OCI-LY3 (cell line): Measurements from ENCODE around the gene FLT1.

Experiments
- H2AFZ ChIP-seq: fragments of 200-600, 300-600 bp; shearing (Covaris generic); 2 replicates; pipeline ENCODE4 v1.6.0; 2014; ENCODE audit warnings: antibody characterized with exemption, low read depth, low read length
- H3K27ac ChIP-seq: fragments of 200-600, 300-600 bp; sonication (generic); 2 replicates; pipeline ENCODE4 v1.5.1; 2014; ENCODE audit warnings: mild to moderate bottlenecking, low read length, moderate library complexity, mixed read lengths
- H3K27me3 ChIP-seq: fragments of 200-600, 300-600 bp; sonication (generic); 2 replicates; pipeline ENCODE4 v1.6.1; 2014; ENCODE audit warnings: low read depth, low read length, mixed read lengths
- H3K36me3 ChIP-seq: fragments of 200-600, 300-600 bp; sonication (generic); replicated peaks from 2 replicates; pipeline ENCODE3; 2014; ENCODE audit warnings: low read depth, low read length, mixed read lengths
- H3K4me1 ChIP-seq: fragments of 300-600, 200-600 bp; sonication (generic); 2 replicates; pipeline ENCODE4 v1.6.1; 2014; ENCODE audit warnings: low read length, mixed read lengths
- H3K4me2 ChIP-seq: fragments of 200-600, 300-600 bp; sonication (generic); 2 replicates; pipeline ENCODE4 v1.6.1; 2014; ENCODE audit warnings: low read length, mixed read lengths
- H3K4me3 ChIP-seq: fragments of 300-600, 200-600 bp; sonication (generic); 2 replicates; pipeline ENCODE4 v1.5.1; 2014; ENCODE audit warnings: antibody characterized with exemption, mild to moderate bottlenecking, low read length, moderate library complexity
- H3K79me2 ChIP-seq: fragments of 300-600, 200-600 bp; shearing (Covaris generic); 2 replicates; pipeline ENCODE4 v1.6.1; 2014; ENCODE audit warnings: mild to moderate bottlenecking, low read length, mixed read lengths
- H3K9ac ChIP-seq: fragments of 300-600, 200-600 bp; shearing (Covaris generic); 2 replicates; pipeline ENCODE4 v1.6.0; 2014; ENCODE audit warnings: mild to moderate bottlenecking, low read length, moderate library complexity
- H3K9me3 ChIP-seq: fragments of 200-600, 300-600 bp; shearing (Covaris generic); 2 replicates; pipeline ENCODE4 v1.6.1; 2014; ENCODE audit warnings: low read length, mixed read lengths; ENCODE audit not compliant: insufficient read depth
- H4K20me1 ChIP-seq: fragments of 200-600, 300-600 bp; sonication (generic); 2 replicates; pipeline ENCODE4 v1.6.1; 2016; ENCODE audit warnings: low read length, mixed read lengths; ENCODE audit not compliant: insufficient read depth
- EZH2phosphoT487 ChIP-seq: fragments of 200-600 bp; shearing (Covaris generic); IDR thresholded peaks from 2 replicates; pipeline ENCODE4 v1.6.1; 2018; ENCODE audit warnings: antibody characterized with exemption, mixed run types, low read depth
- TF ChIP-seq, protein P1 (sequence below): fragments of 200-600, 300-600 bp; sonication (generic); IDR thresholded peaks from 2 replicates; pipeline ENCODE4 v1.5.1; 2014; ENCODE audit warnings: antibody characterized with exemption, low read length, low read depth

FLT1 gene

DNA sequence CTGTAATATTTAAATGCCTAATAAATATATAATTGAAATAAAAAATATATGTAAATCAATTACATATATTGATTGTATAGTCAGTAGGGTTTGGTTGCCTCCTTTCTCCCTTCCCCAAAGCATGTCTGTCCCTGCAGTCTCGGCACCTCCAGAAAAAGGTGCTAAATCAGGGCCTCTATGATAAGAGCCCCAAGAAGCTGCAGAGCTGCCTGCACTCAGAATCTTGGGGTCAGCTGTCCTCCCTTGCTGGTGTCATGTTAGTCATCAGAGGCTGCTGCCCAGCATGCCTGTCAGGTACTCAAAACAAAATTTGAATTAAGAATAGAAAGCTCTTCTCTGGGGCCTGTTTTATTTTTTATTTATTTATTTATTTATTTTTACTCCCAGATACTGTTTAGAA lies 9.8 kb downstream of the FLT1 start:
- Histone ChIP-seq H2AFZ (no peak overlapping the region), H3K27ac (no peak overlapping the region), H3K4me2 (no peak overlapping the region), H3K9ac (no peak overlapping the region), H3K4me3 (no peak overlapping the region), H3K27me3 (peaks cover 15% of the 10 kb centered on the region), H4K20me1 (no peaks in the 10 kb centered on the region), H3K9me3 (no peaks in the 10 kb centered on the region), H3K36me3 (no peaks in the 10 kb centered on the region), H3K79me2 (no peaks in the 10 kb centered on the region), H3K4me1 (no peaks in the 10 kb centered on the region)
- TF ChIP-seq, protein P1, sequence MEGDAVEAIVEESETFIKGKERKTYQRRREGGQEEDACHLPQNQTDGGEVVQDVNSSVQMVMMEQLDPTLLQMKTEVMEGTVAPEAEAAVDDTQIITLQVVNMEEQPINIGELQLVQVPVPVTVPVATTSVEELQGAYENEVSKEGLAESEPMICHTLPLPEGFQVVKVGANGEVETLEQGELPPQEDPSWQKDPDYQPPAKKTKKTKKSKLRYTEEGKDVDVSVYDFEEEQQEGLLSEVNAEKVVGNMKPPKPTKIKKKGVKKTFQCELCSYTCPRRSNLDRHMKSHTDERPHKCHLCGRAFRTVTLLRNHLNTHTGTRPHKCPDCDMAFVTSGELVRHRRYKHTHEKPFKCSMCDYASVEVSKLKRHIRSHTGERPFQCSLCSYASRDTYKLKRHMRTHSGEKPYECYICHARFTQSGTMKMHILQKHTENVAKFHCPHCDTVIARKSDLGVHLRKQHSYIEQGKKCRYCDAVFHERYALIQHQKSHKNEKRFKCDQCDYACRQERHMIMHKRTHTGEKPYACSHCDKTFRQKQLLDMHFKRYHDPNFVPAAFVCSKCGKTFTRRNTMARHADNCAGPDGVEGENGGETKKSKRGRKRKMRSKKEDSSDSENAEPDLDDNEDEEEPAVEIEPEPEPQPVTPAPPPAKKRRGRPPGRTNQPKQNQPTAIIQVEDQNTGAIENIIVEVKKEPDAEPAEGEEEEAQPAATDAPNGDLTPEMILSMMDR = no peak
- TF ChIP-seq EZH2phosphoT487 = no peak

DNA sequence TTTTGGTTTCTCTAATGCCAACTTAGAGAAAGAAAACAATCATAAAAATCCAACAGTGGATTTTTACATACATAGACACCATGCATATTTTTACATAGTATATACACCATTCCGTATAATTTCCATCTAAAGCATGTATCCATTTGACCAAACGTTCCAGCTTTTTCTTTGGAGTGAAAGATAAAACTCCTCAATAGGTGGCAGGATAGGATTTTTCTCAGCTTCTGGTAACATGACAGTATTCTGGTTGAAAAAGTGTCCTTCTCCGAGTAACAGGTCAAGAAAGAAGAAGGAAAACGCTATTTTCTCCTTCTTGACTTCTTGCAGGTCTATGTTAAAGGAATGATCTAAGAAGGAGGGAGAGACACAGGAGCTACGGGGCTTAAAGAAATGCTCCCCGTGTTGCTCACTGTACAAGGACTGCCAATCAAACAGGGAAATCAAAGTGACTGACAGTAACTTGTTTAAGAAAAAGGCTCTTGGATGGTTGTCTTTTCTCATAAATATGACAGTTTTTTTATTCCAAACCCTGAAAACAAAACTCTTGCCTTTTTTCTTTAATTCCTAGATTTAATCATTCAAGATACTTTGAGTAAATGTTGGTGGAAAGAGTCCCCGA lies 11.5 kb downstream of the FLT1 start:
- Histone ChIP-seq H3K27me3 (peaks cover 15% of the 10 kb centered on the region), H3K4me3 (no peak overlapping the region), H4K20me1 (no peaks in the 10 kb centered on the region), H3K4me1 (no peaks in the 10 kb centered on the region), H3K36me3 (no peaks in the 10 kb centered on the region), H3K79me2 (no peaks in the 10 kb centered on the region), H3K9me3 (no peaks in the 10 kb centered on the region), H3K4me2 (no peak overlapping the region), H2AFZ (no peak overlapping the region), H3K27ac (no peak overlapping the region), H3K9ac (no peak overlapping the region)
- TF ChIP-seq, protein P1 = no peak
- TF ChIP-seq EZH2phosphoT487 = no peak

DNA sequence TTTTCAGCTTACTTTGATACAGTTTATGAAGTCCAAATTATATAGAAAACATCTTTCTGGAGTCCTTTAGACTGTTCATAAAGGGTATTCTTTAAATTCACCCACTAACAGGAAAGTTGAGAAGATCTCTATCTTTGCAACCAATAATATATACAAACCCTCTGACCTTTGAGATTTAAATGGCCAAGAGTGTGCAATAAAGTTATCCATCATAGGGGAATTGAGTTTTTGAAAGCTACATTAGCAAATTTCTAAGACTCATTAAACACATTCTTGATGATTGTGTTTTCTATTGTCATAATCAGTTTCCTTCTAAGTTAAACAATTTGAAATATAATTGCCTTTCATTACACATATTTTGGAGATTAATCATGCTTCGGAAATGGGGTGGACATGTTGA lies 15.9 kb downstream of the FLT1 start:
- Histone ChIP-seq H3K4me1 (no peaks in the 10 kb centered on the region), H3K79me2 (no peaks in the 10 kb centered on the region), H4K20me1 (no peaks in the 10 kb centered on the region), H3K36me3 (no peaks in the 10 kb centered on the region), H2AFZ (no peak overlapping the region), H3K4me2 (no peak overlapping the region), H3K4me3 (no peak overlapping the region), H3K9ac (no peak overlapping the region), H3K27me3 (peaks cover 13% of the 10 kb centered on the region), H3K9me3 (no peaks in the 10 kb centered on the region), H3K27ac (no peak overlapping the region)
- TF ChIP-seq, protein P1 = no peak
- no peak for TF ChIP-seq EZH2phosphoT487

DNA sequence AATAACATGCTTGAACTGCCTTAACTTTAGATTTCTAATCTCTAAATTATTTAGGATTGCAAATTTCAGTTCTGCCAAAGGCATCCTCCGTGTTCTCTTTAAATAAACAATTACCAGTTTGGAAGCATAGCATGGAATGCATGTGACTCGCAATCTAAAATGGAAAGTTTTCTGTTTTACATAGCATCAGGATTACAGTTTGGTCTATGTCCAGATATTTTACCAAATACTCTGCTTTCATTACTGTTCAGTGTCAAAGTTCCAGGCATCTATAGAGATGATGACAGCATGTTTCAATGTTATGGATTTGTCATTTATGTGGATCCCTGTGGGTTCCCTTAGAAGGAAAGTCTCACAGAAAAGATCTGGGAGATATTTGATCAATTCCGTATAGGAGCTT lies 16.8 kb downstream of the FLT1 start:
- H3K4me1 ChIP-seq = no peaks in the 10 kb centered on the region
- H3K4me2 ChIP-seq = no peak overlapping the region
- no peak overlapping the region for H3K9ac ChIP-seq
- H3K36me3 ChIP-seq = no peaks in the 10 kb centered on the region
- H2AFZ ChIP-seq = no peak overlapping the region
- no peaks in the 10 kb centered on the region for H3K9me3 ChIP-seq
- no peaks in the 10 kb centered on the region for H4K20me1 ChIP-seq
- H3K79me2 ChIP-seq = no peaks in the 10 kb centered on the region
- H3K27ac ChIP-seq = no peak overlapping the region
- H3K4me3 ChIP-seq = no peak overlapping the region
- no peak for TF ChIP-seq EZH2phosphoT487
- peaks cover 4% of the 10 kb centered on the region; the same call in 1 of the 2 replicates for H3K27me3 ChIP-seq
